Astrocyte of the spinal cord (primary cell): Measurements from ENCODE around the gene TNRC6B.
"Not testable (repeated sequence)": the region's sequence is repeated elsewhere in the genome, so short reads cannot be mapped to it uniquely, and the experiment has no call there.

Source experiments
- DNase-seq: peaks from one replicate; pipeline ENCODE4 v3.0.0; 2011; ENCODE audit warnings: low read depth, low spot score
- H3K4me3 ChIP-seq: 2 replicates; pipeline ENCODE4 v1.5.1; 2011; ENCODE audit warnings: low read depth, mild to moderate bottlenecking, low read length, moderate library complexity
- CTCF ChIP-seq: IDR thresholded peaks from 2 replicates; pipeline ENCODE4 v1.5.1; 2012; ENCODE audit warnings: low read depth, mild to moderate bottlenecking, low read length, inconsistent platforms
- in situ Hi-C: cut with HindIII; loops from 2 replicates; pipeline ENCODE4 v1.10.0; 2017; ENCODE audit warnings: low sequenced_read_pairs

The TNRC6B gene

GRCh38 chr22:40220316-40221054 lies 42.8 kb downstream of the TNRC6B start:
- TF ChIP-seq CTCF, result no peak
- in situ Hi-C loops, result no loop called here
- DNase-seq, result peak; percentile 22
- no peak overlapping the region for H3K4me3 ChIP-seq

- in situ Hi-C loops, result no loop called here
- H3K4me3 ChIP-seq, result no peak overlapping the region
- no peak for TF ChIP-seq CTCF
- no peak for DNase-seq
Measured at GRCh38 chr22:40221055-40221414, 43.3 kb downstream of the TNRC6B start.

- DNase-seq, H3K4me3 ChIP-seq, in situ Hi-C loops: not testable (repeated sequence)
Measured at GRCh38 chr22:40222979-40223378, 45.3 kb downstream of the TNRC6B start.

- DNase-seq, result no peak
- in situ Hi-C loops, result no loop called here
- no peak for TF ChIP-seq CTCF
- H3K4me3 ChIP-seq, result no peak overlapping the region
Measured at GRCh38 chr22:40224702-40225101, 47.0 kb downstream of the TNRC6B start.

- H3K4me3 ChIP-seq, result no peak overlapping the region
- in situ Hi-C loops, result no loop called here
- no peak for TF ChIP-seq CTCF
- DNase-seq, result no peak
Measured at GRCh38 chr22:40226620-40227019, 48.9 kb downstream of the TNRC6B start.

GRCh38 chr22:40231618-40232313 lies 54.0 kb downstream of the TNRC6B start:
- in situ Hi-C loops, result no loop called here
- TF ChIP-seq CTCF, result no peak
- DNase-seq, result no peak

GRCh38 chr22:40232624-40233023 lies 54.9 kb downstream of the TNRC6B start:
- no peak for TF ChIP-seq CTCF

More at GRCh38 chr22:40231618-40232313, 54.0 kb downstream of the TNRC6B start:
- no peak overlapping the region for H3K4me3 ChIP-seq

More at GRCh38 chr22:40232624-40233023, 54.9 kb downstream of the TNRC6B start:
- no peak overlapping the region for H3K4me3 ChIP-seq
- no peak for DNase-seq
- in situ Hi-C loops, result no loop called here
